ENCODE results near the gene MAD1L1.

MAD1L1 gene

GRCh38 chr7:2099048-2099957 is 133.4 kb downstream of the MAD1L1 start:
- DNase-seq = no peak

- no peak for DNase-seq
These were observed 134.2 kb downstream of the MAD1L1 start for GRCh38 chr7:2098496-2098895.

DNA sequence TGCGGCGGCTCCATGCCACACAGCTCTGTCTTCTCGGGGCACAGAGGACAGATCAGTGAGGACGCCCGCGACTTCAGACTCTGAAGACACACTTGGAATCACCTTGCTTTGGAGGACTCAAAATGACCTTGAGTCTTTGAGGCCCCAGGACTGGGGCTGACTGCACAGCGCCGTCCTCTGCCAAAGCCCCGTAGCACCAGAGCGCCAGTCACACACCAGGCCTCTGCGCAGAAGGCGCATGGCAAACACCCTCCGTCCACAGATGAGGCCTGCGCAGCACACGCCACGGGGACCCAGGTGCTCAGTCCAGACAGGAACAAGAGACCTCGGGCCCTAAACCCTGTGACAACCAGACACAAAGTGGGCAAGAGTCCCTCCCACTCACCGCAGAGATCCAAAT is 134.7 kb downstream of the MAD1L1 start:
- no peak for DNase-seq

- no peak for DNase-seq
These were observed 135.3 kb downstream of the MAD1L1 start for GRCh38 chr7:2097492-2097891.

- no peak for DNase-seq
These were observed 135.9 kb downstream of the MAD1L1 start for GRCh38 chr7:2096692-2097387.

DNA sequence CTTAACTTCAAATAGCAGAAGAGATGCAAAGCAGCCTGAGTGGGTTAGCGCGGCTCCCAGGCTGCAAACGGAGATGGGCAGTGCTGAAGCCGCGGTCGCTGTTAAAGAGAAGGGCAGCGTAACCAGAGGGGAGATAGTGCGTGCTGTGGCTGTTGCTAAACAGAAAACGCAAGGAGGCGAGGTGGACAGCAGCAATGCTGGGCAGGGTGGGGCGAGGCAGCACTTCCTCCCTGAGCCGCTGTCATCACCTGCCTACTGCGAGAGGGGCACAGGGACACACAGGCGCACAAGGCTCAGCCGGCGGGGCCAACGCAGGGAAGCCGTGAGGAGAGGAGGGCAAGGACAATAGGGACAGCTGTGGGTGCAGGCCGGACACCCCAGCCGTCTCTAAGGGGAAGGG is 137.3 kb downstream of the MAD1L1 start:
- DNase-seq = no peak

GRCh38 chr7:2094454-2095045 is 138.2 kb downstream of the MAD1L1 start:
- DNase-seq = no peak

GRCh38 chr7:2093843-2094220 is 138.9 kb downstream of the MAD1L1 start:
- no peak for DNase-seq

- DNase-seq = no peak
These were observed 139.4 kb downstream of the MAD1L1 start for GRCh38 chr7:2093215-2093842.

- DNase-seq = no peak
These were observed 140.5 kb downstream of the MAD1L1 start for GRCh38 chr7:2092279-2092678.

- DNase-seq = no peak
These were observed 141.9 kb downstream of the MAD1L1 start for GRCh38 chr7:2090526-2091520.

- no peak for DNase-seq
These were observed 143.9 kb downstream of the MAD1L1 start for GRCh38 chr7:2088801-2089200.

GRCh38 chr7:2087744-2088143 is 145.0 kb downstream of the MAD1L1 start:
- DNase-seq = no peak

DNA sequence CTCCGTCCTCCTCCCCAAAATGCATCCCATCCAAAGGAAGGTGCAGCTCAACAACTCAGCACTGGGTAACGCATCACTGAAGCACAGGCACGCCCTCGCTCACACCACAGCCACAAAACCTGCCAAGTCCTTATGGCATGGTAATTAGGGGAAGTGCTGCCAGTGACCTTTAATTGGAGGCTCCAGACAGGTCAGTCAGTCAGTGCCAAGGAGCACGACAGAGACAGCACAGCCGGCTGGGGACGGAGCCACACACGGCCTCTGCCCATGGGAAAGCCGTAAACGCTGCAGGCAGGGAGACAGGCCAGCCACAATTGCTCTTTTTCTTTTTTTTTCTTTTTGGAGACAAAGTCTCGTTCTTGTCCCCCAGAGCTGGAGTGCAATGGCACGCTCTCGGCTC is 146.5 kb downstream of the MAD1L1 start:
- no peak for DNase-seq

- DNase-seq = no peak
These were observed 146.9 kb downstream of the MAD1L1 start for GRCh38 chr7:2085804-2086203.

GRCh38 chr7:2084781-2085505 is 147.8 kb downstream of the MAD1L1 start:
- no peak for DNase-seq

GRCh38 chr7:2084331-2084730 is 148.4 kb downstream of the MAD1L1 start:
- no peak for DNase-seq

DNA sequence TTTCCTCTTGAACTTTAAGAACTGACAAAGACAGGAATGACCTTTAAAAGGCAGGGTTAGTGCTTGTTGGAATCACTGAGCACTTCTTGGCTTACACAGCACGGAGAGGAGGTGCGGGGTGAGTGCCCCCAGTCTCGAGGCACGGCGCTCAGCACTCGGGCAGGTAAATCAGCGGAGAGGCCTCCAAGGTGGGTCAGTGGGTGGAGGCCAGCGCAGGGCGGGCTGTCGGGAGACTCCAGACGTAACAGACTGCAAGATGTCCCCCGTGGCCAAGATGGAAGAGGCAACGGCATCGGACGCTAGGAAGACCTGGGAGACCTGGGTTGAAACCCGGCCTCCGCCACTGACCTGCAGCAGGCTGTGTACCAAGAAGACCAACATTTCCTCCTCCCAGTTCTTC is 149.4 kb downstream of the MAD1L1 start:
- no peak for DNase-seq

DNA sequence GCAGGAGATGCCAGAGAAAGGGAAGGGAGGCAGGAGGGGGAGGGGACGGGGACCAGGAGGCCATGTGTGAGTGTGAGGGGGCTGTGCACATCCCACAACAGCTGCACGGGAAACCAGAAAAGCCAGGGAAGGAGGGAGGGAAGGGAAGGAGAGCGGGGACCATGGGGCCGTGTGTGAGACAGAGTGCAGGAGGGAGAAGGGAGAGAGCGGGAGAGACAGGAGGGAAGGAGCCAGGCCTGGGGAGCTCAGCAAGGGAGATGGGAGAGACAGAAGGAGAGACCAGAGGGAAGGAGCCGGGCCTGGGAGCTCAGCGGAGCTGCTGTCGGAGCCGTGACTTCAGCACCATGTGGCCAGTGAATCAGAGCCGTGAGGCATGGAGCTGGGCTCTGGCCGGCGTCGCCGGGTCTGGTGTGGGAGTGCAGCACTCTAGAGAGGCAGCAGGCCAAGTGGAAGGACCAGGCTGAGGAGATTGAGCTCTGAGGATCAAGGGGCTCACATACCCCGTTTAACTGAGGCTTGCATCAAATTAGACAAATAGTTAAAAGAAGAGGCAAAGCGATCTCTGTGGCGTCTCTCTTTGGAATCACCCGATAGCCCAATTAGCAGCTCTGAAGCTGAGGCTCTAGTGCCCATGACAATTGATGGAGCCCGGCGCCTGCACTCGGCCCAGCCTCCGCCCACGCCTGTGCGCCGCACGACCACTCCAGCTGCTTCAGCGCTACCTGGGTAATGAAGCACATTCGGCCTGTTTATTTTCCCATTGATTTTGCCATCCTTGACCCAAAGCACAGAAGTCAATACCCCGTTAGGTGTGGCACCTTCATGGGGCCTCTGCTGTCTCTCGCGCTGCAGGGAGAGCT is 150.4 kb downstream of the MAD1L1 start:
- DNase-seq = peak; percentile 5

DNA sequence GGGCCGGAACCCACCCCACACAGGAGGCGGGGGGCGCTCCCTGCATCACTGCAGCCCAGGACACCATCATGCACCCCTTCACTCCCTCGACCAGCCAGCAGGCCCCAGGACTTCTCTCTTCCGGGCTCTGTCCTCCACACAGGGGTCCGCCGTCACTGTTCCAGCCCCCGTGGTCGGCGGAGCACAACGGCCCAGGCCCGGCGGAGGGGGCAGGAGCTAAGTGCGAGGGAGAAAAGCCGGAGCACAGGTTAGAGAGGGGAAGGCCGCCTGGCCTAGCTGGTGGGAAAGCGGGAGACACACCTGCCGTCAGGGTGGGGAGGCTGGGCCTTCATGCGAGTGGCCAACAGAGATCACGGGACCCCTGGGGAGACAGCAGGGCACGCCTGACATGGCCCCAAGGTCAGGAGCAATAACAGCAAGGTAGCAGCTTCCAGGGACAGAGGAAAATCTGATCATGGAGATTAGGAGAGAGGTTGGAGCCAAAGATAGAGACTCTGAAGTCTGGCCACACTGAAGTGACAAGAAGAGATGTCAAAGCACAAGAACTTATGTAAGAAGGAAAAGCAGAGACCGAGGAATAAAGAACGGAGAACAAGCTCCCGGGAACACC is 151.1 kb downstream of the MAD1L1 start:
- DNase-seq = no peak

Measured in T1000 (cell line).